Activated CD4-positive, alpha-beta memory T cell treated with anti-CD3 and anti-CD28 coated beads, Interleukin-2, amount 10 ng/mL, durations not matched to agents 7 days and 5 days (primary cell): ENCODE measurements around the gene RFX3. TPM values are rescaled to one million over a fixed set of nuclear protein-coding genes. Genes with fewer than 3 reads are reported as not detected.

Experiments
- CTCF ChIA-PET: fragments of 350-600 bp; sonication (Branson Sonifier 250); formaldehyde crosslinking; loops from one replicate; lab custom pipeline; 2021; ENCODE audit warnings: antibody characterized with exemption, inconsistent platforms; lab: Charles Lee
- POLR2A ChIA-PET: fragments of 350-600 bp; sonication (Branson Sonifier 250); formaldehyde crosslinking; loops from one replicate; lab custom pipeline; 2021; ENCODE audit warnings: antibody characterized with exemption; lab: Charles Lee
- DNase-seq: peaks from one replicate; pipeline ENCODE4 v3.0.0-alpha.2; 2020
- H3K27ac Mint-ChIP-seq: one replicate; pipeline ENCODE4 v1.8.0; 2021; ENCODE audit warnings: mild to moderate bottlenecking, mixed read lengths
- H3K27me3 Mint-ChIP-seq: one replicate; pipeline ENCODE4 v1.8.0; 2021; ENCODE audit warnings: mixed read lengths
- H3K36me3 Mint-ChIP-seq: one replicate; pipeline ENCODE4 v1.8.0; 2021; ENCODE audit warnings: low read depth, mixed read lengths
- H3K4me1 Mint-ChIP-seq: one replicate; pipeline ENCODE4 v1.8.0; 2021; ENCODE audit warnings: mixed read lengths
- H3K4me3 Mint-ChIP-seq: one replicate; pipeline ENCODE4 v1.8.0; 2021; ENCODE audit warnings: mild to moderate bottlenecking, mixed read lengths
- H3K9me3 Mint-ChIP-seq: one replicate; pipeline ENCODE4 v1.8.0; 2021; ENCODE audit warnings: mixed read lengths
- total RNA-seq, 2 experiments: library from RNA; stranded (reverse); gene quantifications; one replicate each; pipeline ENCODE4 v1.2.3, GENCODE V29; 2021

The RFX3 gene
- total RNA-seq, 2 experiments from 2014 or later, result 13.3 to 13.8 TPM

DNA sequence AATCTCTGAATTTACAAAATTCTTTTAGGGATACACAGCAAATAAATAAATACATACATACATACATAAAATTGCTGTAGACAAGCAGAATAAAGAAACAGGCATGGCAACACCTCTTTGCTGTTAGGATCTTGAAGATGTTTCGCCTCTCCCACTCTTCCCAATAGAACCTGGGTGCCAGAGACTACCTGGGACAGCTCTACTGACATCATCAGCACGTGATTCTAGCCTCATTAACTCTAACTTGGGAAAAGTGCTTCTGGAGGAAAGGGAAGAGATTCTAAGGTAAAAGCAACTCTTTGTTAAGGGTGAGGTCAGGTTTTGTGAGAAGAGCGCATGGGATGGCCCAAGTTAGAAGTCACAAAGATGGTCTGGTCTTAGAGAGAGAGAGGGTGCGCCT, 339.1 kb downstream of the RFX3 start:
- POLR2A ChIA-PET, result no interaction called here
- Mint-ChIP-seq H3K36me3 (no peaks in the 10 kb centered on the region), H3K9me3 (no peaks in the 10 kb centered on the region), H3K27ac (no peak overlapping the region), H3K27me3 (peaks cover 21% of the 10 kb centered on the region), H3K4me3 (no peak overlapping the region), H3K4me1 (no peaks in the 10 kb centered on the region)
- DNase-seq, result no peak
- CTCF ChIA-PET, result interaction anchor here (1.1 kb wide), 1 partner anchor 9 kb away, joined by 3 read pairs; no protein-coding TSS in a partner anchor

DNA sequence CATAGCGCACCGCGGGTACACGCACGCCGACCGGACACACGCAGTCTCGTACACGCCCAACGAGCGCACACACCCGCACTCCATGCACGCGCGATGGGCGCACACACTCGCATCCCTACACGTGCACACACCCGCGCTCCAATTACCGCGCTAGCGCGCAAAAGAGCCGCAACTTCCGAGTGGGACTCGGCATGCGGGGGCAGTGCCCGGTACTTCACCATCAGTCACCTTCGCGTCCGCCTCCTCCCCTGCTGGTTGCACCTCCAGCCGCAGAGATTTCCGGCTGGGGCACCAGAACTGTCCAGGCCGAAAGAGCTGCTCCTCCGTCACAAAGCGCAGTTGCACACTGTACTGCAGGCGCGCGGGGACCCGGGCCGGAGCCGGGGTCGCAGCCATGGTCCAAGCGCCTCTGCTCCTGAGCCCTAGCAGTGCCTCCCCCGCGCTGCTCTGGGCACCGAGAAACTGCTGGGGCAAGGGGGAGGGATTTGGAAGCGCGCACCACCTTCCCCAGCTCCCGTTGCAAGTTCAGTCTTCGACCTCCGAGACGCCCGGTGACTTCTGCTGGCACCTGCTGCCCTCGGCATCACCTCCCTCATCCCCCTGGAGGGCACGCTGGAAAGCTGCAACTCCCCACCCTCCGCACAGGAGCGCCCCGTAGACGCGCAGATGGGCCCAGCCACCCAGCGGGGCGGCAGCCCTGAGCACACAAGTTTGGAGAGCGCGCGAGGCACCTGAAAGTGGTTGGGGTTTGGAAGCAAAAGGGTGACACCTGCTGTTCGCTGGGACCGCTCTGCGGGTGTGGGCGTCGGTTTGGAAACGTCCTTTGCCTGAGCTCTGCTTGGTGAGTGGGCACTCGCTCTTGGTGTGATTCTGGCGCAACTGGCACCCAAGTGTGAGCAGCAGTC, 344.5 kb downstream of the RFX3 start:
- Mint-ChIP-seq H3K9me3 (no peaks in the 10 kb centered on the region), H3K27ac (no peak overlapping the region), H3K4me1 (peaks cover 3% of the 10 kb centered on the region), H3K27me3 (peaks cover 45% of the 10 kb centered on the region), H3K4me3 (peak overlapping the region; percentile 22), H3K36me3 (no peaks in the 10 kb centered on the region)
- ChIA-PET CTCF (interaction anchor here (0.6 to 2.2 kb wide), 7 partner anchors 10 to 331 kb away, joined by 3 to 19 read pairs (median 3); no protein-coding TSS in a partner anchor), POLR2A (no interaction called here)
- DNase-seq, result peak; percentile 44

DNA sequence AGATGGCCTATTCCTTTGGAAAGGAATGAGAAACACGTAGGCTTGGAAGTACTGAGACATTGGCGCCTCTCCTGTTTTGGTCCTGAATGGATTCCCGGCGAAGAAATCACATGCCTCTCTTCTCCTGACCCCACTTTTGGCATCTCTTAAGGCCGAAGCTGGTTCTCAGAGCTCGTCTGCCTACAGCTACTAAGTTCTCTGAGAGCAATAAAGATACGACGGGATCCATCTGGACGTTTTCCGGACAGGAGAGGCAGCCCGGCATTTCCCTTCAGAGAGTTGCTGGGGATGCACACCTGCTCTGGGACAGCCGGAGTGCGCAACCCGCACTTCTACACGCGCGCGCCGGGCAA, 345.1 kb downstream of the RFX3 start:
- peaks cover 46% of the 10 kb centered on the region for H3K27me3 Mint-ChIP-seq
- no peak for DNase-seq
- no peak overlapping the region for H3K4me3 Mint-ChIP-seq
- no peak overlapping the region for H3K27ac Mint-ChIP-seq
- H3K36me3 Mint-ChIP-seq, result no peaks in the 10 kb centered on the region
- ChIA-PET POLR2A (no interaction called here), CTCF (interaction anchor here (1.0 to 1.8 kb wide), 2 partner anchors 323 to 331 kb away, joined by 3 to 19 read pairs; no protein-coding TSS in a partner anchor)
- peaks cover 3% of the 10 kb centered on the region for H3K4me1 Mint-ChIP-seq
- H3K9me3 Mint-ChIP-seq, result no peaks in the 10 kb centered on the region

DNA sequence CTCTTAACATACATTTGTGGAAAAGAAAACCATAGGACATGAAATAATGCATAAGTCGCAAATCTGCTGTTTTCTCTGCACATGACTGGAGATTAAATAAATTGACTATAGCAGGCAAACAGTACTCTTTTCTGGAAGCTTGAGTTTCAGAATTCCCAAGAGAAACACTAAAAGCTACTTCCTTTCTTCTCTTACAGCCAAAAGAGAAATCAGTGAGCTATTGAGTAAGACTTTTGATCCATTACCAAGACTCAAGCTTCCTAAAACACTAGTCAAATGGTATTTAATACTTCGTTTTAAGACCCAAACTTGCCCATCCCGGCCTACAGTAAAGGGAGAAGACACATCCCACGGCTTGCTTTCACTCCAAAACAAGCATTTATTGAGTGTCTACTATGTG, 346.1 kb downstream of the RFX3 start:
- POLR2A ChIA-PET, result no interaction called here
- CTCF ChIA-PET, result interaction anchor here (1.8 kb wide), 1 partner anchor 322 kb away, joined by 8 read pairs; no protein-coding TSS in a partner anchor

DNA sequence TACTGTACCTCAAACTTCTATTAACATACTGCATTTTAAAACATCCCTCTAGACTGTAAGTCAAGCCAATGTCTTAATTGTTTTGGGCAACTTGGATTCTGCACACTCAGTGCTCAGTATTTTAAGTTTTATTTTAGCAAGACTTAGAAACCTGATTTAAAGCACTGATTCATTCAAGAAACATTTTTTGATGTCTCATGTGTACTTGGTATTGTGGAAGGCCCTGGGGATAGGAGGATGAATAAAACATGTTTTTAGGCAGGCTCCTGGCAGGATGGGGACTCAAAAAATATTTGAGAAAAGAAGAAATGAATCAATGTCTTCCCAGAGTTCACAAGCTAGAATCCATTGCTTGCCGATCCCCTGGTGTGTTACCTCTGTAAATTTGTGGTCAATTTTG, 347.9 kb downstream of the RFX3 start:
- Mint-ChIP-seq H3K4me3 (no peak overlapping the region), H3K27ac (no peak overlapping the region), H3K27me3 (peaks cover 49% of the 10 kb centered on the region), H3K9me3 (no peaks in the 10 kb centered on the region), H3K36me3 (no peaks in the 10 kb centered on the region), H3K4me1 (peaks cover 3% of the 10 kb centered on the region)
- DNase-seq, result no peak
- ChIA-PET POLR2A (no interaction called here), CTCF (no interaction called here)

More for the DNA sequence above, 346.1 kb downstream of the RFX3 start:
- H3K4me1 Mint-ChIP-seq, result peaks cover 3% of the 10 kb centered on the region
- DNase-seq, result no peak
- no peaks in the 10 kb centered on the region for H3K36me3 Mint-ChIP-seq
- no peaks in the 10 kb centered on the region for H3K9me3 Mint-ChIP-seq
- H3K27me3 Mint-ChIP-seq, result peaks cover 50% of the 10 kb centered on the region
- no peak overlapping the region for H3K27ac Mint-ChIP-seq
- no peak overlapping the region for H3K4me3 Mint-ChIP-seq

DNA sequence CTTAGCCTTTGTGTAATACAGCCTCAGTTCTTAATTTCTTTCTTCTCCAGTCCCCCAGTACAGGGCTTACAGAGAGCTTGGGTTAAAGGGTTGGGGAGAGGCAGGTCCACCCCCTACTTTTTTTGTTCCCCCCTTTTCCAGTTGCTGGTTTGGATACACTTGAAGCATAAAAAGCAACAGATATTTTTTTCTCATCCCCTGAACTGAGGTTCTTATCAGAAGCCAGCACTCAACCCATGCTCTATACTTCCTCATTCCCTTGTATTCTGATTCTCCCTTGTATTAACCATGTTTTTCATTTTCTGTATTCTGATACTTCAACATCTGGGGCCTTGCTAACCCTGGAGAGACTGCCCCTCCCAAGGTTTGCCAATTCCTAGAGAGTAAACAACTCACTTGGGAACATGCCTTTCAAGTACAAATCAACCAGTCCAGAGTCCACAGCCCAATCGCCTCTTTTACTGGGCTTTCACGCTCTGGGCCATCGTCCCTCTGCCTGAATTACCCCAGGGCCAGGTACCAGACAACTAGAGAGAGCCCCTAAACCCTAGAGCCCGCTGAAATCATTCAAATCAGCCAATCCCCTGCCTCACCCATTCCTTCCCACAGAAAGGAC, 348.5 kb downstream of the RFX3 start:
- DNase-seq, result no peak
- Mint-ChIP-seq H3K4me3 (no peak overlapping the region), H3K36me3 (no peaks in the 10 kb centered on the region), H3K4me1 (peaks cover 3% of the 10 kb centered on the region), H3K27me3 (peaks cover 45% of the 10 kb centered on the region), H3K27ac (no peak overlapping the region), H3K9me3 (no peaks in the 10 kb centered on the region)
- ChIA-PET CTCF (no interaction called here), POLR2A (no interaction called here)

DNA sequence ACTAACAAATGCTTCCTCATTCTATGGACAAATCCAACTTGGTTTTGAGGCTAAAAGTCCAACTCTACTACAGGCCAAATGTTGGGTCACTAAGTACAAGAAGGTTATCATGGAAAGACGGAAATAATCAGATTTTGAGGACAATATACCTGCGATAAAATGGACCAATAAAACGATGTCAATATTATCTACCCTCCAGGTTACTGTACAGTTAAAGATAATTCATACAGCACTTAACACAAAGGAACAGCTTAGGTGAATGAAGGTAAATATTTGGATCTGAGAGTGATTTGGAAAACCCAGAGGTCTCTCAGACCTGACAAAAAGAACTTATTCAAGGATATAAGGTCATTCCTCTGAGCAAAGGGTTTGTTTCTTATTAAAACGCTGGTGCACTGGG, 352.4 kb downstream of the RFX3 start:
- ChIA-PET POLR2A (no interaction called here), CTCF (no interaction called here)
- Mint-ChIP-seq H3K27ac (no peak overlapping the region), H3K4me3 (no peak overlapping the region), H3K4me1 (no peaks in the 10 kb centered on the region), H3K9me3 (no peaks in the 10 kb centered on the region), H3K27me3 (peaks cover 29% of the 10 kb centered on the region), H3K36me3 (no peaks in the 10 kb centered on the region)
- no peak for DNase-seq

DNA sequence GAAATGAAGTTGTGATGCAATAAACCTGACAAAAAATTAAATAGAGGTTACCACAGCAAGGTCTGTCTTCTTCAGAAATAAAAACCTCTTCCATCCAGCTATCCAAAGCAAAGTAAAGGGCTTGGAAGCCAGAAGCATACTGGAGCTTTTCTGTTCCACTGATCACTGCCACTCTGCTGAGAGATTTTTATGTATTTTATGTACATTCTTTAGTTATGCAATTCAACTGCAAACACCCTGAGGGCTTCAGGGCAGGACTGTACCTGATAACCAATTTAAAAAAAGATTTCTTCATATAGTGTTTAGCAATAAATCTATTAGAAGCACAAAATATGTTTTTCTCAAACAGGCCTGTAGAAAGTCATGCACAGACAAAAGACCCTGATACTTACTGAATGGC, 355.0 kb downstream of the RFX3 start:
- Mint-ChIP-seq H3K27ac (no peak overlapping the region), H3K36me3 (no peaks in the 10 kb centered on the region), H3K4me3 (no peak overlapping the region), H3K27me3 (peaks cover 32% of the 10 kb centered on the region), H3K9me3 (no peaks in the 10 kb centered on the region), H3K4me1 (no peaks in the 10 kb centered on the region)
- ChIA-PET CTCF (no interaction called here), POLR2A (no interaction called here)
- no peak for DNase-seq
